Natural killer cell (primary cell): ENCODE data around the gene MYO1D. TPM values are rescaled to one million over a fixed set of nuclear protein-coding genes. Genes with fewer than 3 reads are reported as not detected.

Source experiments
- ATAC-seq, 3 donors: fragments of 150-1000 bp in 2 of 3; fragments of 200-7000 bp in 1 of 3; cut with Tn5 transposase; 1 replicate in 1 of 3; 2 replicates in 2 of 3; pipeline ENCODE4 v1.10.0; 2021; ENCODE audit warnings: mild to moderate bottlenecking in 2 of 3, moderate library complexity in 2 of 3
- DNase-seq, 2 donors: peaks; one replicate each; pipeline versions ENCODE4 v3.0.0 to v3.0.0-alpha.2; 2013 to 2021; ENCODE audit warnings: mixed read lengths in 1 of 2
- H3K27ac ChIP-seq: one replicate; pipeline ENCODE4 v1.5.1; 2013; ENCODE audit warnings: mild to moderate bottlenecking, low read length
- H3K27me3 ChIP-seq: one replicate; pipeline ENCODE4 v1.6.1; 2013; ENCODE audit warnings: low read length; ENCODE audit not compliant: control insufficient read depth, insufficient read depth
- H3K36me3 ChIP-seq: one replicate; pipeline ENCODE4 v1.6.1; 2013; ENCODE audit warnings: low read length; ENCODE audit not compliant: control insufficient read depth, insufficient read depth
- H3K4me1 ChIP-seq: one replicate; pipeline ENCODE4 v1.6.1; 2013; ENCODE audit warnings: low read length; ENCODE audit not compliant: control insufficient read depth, insufficient read depth
- H3K4me3 ChIP-seq: one replicate; pipeline ENCODE4 v1.5.1; 2013; ENCODE audit warnings: low read length
- H3K9me3 ChIP-seq: one replicate; pipeline ENCODE4 v1.6.1; 2013; ENCODE audit warnings: low read length; ENCODE audit not compliant: control insufficient read depth, insufficient read depth
- H3K27ac Mint-ChIP-seq, 2 donors: one replicate each; pipeline ENCODE4 v1.8.0; 2022; ENCODE audit warnings: mild to moderate bottlenecking in 2 of 2, mixed read lengths in 2 of 2, moderate library complexity in 1 of 2
- H3K27me3 Mint-ChIP-seq, 2 donors: one replicate each; pipeline ENCODE4 v1.8.0; 2022; ENCODE audit warnings: low read depth in 2 of 2, mixed read lengths in 2 of 2
- H3K36me3 Mint-ChIP-seq: one replicate; pipeline ENCODE4 v1.8.0; 2022; ENCODE audit warnings: mixed read lengths
- H3K4me1 Mint-ChIP-seq, 2 donors: one replicate each; pipeline ENCODE4 v1.8.0; 2022; ENCODE audit warnings: mixed read lengths in 2 of 2
- H3K4me3 Mint-ChIP-seq: one replicate; pipeline ENCODE4 v1.8.0; 2022; ENCODE audit warnings: mild to moderate bottlenecking, moderate library complexity, mixed read lengths
- H3K9me3 Mint-ChIP-seq, 2 donors: one replicate each; pipeline ENCODE4 v1.8.0; 2022; ENCODE audit warnings: mixed read lengths in 2 of 2
- WGBS: methylation state at CpG from one replicate; pipeline ENCODE4 v1.1.7; 2013; ENCODE audit warnings: missing lambda C conversion rate; ENCODE audit not compliant: insufficient coverage; 5-methylcytosine and 5-hydroxymethylcytosine counted together
- intact Hi-C: fragments of 100-400 bp; cut with micrococcal nuclease; formaldehyde crosslinking; loops from one replicate; pipeline ENCODE4 v1.14.2; 2022
- total RNA-seq, 4 donors: library from RNA; stranded (reverse); fragments of 120-200 nt in 1 of 4; gene quantifications; one replicate each; pipeline versions ENCODE4 v1.2.3 to v1.2.4, GENCODE V29; 2013 to 2022
- TF ChIP-seq, protein P1 (sequence below): fragments of 200-600 bp; IDR thresholded peaks from one replicate; pipeline ENCODE4 v1.8.0; 2022; ENCODE audit warnings: antibody characterized with exemption

The MYO1D gene
- total RNA-seq, 3 donors from 2014 or later (not counting 1 experiment from before 2014, with no cell fraction given): 6.8 to 20.2 (median 10.5) TPM

DNA sequence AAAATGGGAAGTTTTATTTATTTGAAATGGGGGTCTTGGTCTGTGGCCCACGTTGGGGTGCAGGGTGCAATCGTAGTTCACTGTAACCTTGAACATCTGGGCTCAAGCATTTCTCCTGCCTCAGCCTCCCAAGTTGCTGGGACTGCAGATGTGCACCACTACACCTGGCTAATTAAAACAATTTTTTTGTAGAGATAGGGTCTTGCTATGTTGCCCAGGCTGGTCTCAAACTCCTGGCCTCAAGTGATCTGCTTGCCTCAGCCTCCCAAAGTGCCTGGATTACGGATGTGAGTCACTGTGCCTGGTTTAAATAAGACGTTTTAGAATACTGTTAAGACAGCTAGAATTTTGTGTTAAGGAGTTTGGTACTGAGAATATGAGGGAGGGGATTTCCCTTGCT, 416.9 kb downstream of the MYO1D start:
- Mint-ChIP-seq H3K27me3 (no peaks in the 10 kb centered on the region), H3K36me3 (peaks cover 13% of the 10 kb centered on the region), H3K4me1 (peaks cover 21 to 22% of the 10 kb centered on the region in 2 donors), H3K9me3 (no peaks in the 10 kb centered on the region), H3K4me3 (no peak overlapping the region), H3K27ac (peak overlapping the region in 1 of 2 donors; percentile 34)
- WGBS: 95% methylated on average over 4 of the region's 4 CpGs
- Histone ChIP-seq H3K9me3 (no peaks in the 10 kb centered on the region), H3K4me1 (no peaks in the 10 kb centered on the region), H3K36me3 (peaks cover 53% of the 10 kb centered on the region), H3K4me3 (no peak overlapping the region), H3K27me3 (no peaks in the 10 kb centered on the region), H3K27ac (no peak overlapping the region)
- no peak for ATAC-seq
- DNase-seq: no peak
- intact Hi-C loops: no loop called here
- TF ChIP-seq, protein P1, sequence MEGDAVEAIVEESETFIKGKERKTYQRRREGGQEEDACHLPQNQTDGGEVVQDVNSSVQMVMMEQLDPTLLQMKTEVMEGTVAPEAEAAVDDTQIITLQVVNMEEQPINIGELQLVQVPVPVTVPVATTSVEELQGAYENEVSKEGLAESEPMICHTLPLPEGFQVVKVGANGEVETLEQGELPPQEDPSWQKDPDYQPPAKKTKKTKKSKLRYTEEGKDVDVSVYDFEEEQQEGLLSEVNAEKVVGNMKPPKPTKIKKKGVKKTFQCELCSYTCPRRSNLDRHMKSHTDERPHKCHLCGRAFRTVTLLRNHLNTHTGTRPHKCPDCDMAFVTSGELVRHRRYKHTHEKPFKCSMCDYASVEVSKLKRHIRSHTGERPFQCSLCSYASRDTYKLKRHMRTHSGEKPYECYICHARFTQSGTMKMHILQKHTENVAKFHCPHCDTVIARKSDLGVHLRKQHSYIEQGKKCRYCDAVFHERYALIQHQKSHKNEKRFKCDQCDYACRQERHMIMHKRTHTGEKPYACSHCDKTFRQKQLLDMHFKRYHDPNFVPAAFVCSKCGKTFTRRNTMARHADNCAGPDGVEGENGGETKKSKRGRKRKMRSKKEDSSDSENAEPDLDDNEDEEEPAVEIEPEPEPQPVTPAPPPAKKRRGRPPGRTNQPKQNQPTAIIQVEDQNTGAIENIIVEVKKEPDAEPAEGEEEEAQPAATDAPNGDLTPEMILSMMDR: no peak

DNA sequence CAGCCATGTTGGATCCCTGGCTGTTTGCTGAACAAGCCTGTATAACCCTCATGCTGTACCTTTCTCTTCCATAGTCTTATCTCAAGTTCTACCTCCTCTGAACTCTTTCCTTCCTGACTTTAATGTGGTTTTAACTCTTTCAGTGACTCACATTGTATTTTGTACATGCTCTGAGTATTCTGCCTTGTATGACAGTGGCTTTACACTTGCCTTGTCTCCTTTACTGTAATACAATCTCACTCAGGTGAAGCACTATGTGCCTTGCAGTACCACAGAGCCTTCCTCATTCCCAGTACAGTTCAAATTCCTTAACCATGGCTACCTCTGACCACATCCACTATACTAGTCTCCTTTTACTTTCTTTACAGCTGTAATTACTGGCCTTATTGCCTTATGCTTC, 418.6 kb downstream of the MYO1D start:
- Mint-ChIP-seq H3K27ac (no peak overlapping the region), H3K4me3 (no peak overlapping the region), H3K4me1 (peaks cover 21 to 22% of the 10 kb centered on the region in 2 donors), H3K27me3 (no peaks in the 10 kb centered on the region), H3K36me3 (peaks cover 21% of the 10 kb centered on the region), H3K9me3 (no peaks in the 10 kb centered on the region)
- Histone ChIP-seq H3K4me1 (no peaks in the 10 kb centered on the region), H3K9me3 (no peaks in the 10 kb centered on the region), H3K27ac (no peak overlapping the region), H3K27me3 (no peaks in the 10 kb centered on the region), H3K4me3 (no peak overlapping the region), H3K36me3 (peaks cover 54% of the 10 kb centered on the region)
- intact Hi-C loops: no loop called here
- TF ChIP-seq, protein P1: no peak
- ATAC-seq (no peak), DNase-seq (no peak)

DNA sequence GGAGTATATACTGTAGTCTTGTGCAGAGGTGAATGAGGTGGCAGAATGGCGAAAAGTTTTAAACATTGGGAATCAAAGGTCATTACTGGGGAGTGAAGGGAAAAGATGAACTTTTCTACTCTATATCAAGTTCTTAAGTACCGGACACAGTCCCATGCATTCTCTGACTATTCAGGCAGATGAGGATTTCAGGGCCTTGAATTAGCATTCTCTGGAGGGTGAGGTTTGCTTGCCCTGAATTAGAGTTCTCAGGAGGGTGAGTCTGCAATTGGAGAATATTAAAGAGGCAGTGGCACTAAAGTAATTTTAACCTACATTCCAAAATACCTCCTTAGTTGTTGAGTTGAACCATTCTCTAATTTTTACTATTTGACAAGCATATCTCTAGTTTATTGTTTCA, 423.6 kb downstream of the MYO1D start:
- H3K4me1 ChIP-seq: no peaks in the 10 kb centered on the region
- no peaks in the 10 kb centered on the region for H3K27me3 ChIP-seq
- Mint-ChIP-seq H3K4me1 (peaks cover 13 to 18% of the 10 kb centered on the region in 2 donors), H3K27ac (peak overlapping the region in 1 of 2 donors; percentile 11), H3K36me3 (peaks cover 30% of the 10 kb centered on the region), H3K4me3 (no peak overlapping the region), H3K9me3 (no peaks in the 10 kb centered on the region), H3K27me3 (no peaks in the 10 kb centered on the region)
- no peaks in the 10 kb centered on the region for H3K9me3 ChIP-seq
- H3K4me3 ChIP-seq: no peak overlapping the region
- DNase-seq: no peak
- TF ChIP-seq, protein P1: no peak
- intact Hi-C loops: no loop called here
- H3K27ac ChIP-seq: no peak overlapping the region
- ATAC-seq: no peak
- peaks cover 76% of the 10 kb centered on the region for H3K36me3 ChIP-seq
- WGBS: no CpG with 5 or more reads among the region's 2 CpGs

DNA sequence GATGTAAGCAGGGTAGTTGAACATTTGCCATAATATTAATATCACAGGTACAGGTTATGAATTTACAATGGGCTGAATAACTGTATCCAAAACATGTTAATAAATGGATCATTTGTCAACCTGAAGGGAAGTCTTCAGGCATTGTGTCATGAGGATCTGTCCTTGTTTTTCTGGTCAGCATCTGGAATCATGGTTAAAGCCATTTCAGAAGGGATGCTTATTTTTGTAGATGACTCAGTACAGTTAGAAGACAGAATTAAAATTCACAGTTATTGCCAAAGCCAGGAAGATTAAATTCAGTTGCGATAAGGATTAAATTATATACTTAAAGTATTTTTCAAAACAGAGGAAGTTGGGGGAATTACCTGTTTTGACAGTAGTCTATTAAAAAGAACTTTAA, 424.6 kb downstream of the MYO1D start:
- Mint-ChIP-seq H3K4me1 (peaks cover 6 to 16% of the 10 kb centered on the region in 2 donors), H3K27ac (no peak overlapping the region), H3K36me3 (peaks cover 23% of the 10 kb centered on the region), H3K4me3 (no peak overlapping the region), H3K9me3 (no peaks in the 10 kb centered on the region), H3K27me3 (no peaks in the 10 kb centered on the region)
- no peaks in the 10 kb centered on the region for H3K4me1 ChIP-seq
- DNase-seq (no peak), ATAC-seq (no peak)
- no peak overlapping the region for H3K4me3 ChIP-seq
- no peak overlapping the region for H3K27ac ChIP-seq
- no peaks in the 10 kb centered on the region for H3K9me3 ChIP-seq
- TF ChIP-seq, protein P1: no peak
- WGBS: no CpG with 5 or more reads among the region's 1 CpG
- peaks cover 75% of the 10 kb centered on the region for H3K36me3 ChIP-seq
- no peaks in the 10 kb centered on the region for H3K27me3 ChIP-seq
- intact Hi-C loops: no loop called here
